Hypothalamus (tissue), 51 donors: Measurements from ENCODE around the gene CIB1.

Experiments
- DNase-seq, 51 donors: peaks; one replicate each; lab custom pipeline; 2025; lab: John Stamatoyannopoulos, UW

Gene CIB1

DNA sequence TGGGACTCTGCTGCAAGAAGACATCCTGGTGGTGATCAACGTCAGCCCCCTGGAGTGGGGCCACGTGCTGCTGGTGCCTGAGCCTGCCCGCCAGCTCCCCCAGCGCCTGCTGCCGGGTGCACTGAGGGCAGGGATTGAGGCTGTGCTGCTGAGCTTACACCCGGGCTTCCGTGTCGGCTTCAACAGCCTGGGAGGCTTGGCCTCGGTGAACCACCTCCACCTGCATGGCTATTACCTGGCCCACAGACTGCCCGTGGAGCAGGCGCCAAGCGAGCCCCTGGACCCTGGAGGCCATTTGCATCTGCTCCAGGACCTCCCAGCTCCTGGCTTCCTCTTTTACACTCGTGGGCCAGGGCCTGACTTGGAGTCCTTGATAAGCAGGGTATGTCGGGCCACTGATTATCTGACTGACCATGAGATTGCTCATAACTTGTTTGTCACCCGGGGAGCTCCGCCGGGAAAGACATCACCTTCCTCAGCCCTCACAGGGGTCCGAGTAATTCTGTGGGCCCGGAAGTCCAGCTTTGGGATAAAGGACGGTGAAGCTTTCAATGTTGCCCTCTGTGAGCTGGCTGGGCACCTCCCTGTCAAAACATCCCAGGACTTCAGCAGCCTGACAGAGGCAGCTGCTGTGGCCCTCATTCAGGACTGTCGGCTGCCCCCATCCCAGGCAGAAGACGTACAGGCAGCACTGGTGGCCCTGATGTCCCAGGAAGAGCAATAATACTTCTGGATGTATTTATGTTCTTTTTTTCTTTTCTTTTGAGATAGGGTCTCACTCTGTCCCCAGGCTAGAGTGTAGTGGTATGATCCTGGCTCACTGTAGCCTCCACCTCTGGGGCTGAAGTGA, 7.8 kb upstream of the CIB1 start:
- no peak for DNase-seq

GRCh38 chr15:90240856-90241255, 7.1 kb upstream of the CIB1 start:
- DNase-seq = no peak

GRCh38 chr15:90239371-90239770, 5.6 kb upstream of the CIB1 start:
- DNase-seq = no peak

GRCh38 chr15:90234096-90234988, 601 bp upstream of the CIB1 start, which contains the start of gene GDPGP1:
Gene GDPGP1, plus strand, starts transcription at chr15:90234209. Its CDS starts 6,700 bp downstream, at chr15:90240909.
- peak in 4 of 51 donors; percentile 28 to 94 (median 90) for DNase-seq

GRCh38 chr15:90232941-90233386, 777 bp downstream of the CIB1 start:
- no peak for DNase-seq

- no peak for DNase-seq
These were observed 1.5 kb downstream of the CIB1 start for GRCh38 chr15:90232196-90232595.

GRCh38 chr15:90231028-90232017, 2.4 kb downstream of the CIB1 start:
- peak in 8 of 51 donors; percentile 6 to 27 (median 16) for DNase-seq

GRCh38 chr15:90230610-90231009, 3.1 kb downstream of the CIB1 start:
- DNase-seq = no peak

DNA sequence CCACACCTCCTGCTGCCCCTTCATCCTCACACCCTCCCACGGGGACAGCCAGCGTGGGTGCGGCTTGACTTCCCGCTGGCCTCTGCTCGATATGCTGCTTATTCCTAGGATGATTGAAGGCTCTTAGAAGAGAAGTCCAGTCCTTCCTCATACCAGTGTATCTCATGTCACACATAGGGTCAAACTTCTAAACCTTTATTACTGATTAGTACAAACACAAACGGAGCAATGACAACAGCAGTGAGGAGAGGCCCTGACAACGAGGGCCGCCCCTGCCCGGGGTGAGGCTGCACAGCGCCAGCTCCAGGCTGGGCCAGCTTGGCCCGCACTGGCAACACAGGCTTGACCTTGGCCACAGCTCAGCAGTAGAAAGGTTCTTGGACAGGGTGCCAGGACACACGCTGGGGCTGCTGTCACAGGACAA, 3.7 kb downstream of the CIB1 start:
- peak in 31 of 51 donors; percentile 8 to 75 (median 40) for DNase-seq

DNA sequence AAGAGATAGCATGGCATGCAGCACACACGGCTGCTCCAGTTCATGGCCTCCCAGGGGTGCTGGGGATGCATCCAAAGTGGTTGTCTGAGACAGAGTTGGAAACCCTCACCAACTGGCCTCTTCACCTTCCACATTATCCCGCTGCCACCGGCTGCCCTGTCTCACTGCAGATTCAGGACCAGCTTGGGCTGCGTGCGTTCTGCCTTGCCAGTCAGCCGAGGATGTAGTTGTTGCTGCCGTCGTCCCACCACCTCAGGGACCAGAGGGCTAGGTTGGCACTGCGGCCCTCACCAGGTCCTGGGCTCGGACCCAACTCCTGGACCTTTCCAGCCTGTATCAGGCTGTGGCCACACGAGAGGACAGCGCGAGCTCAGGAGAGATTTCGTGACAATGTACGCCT, 4.8 kb downstream of the CIB1 start:
- no peak for DNase-seq

GRCh38 chr15:90227816-90228772, 5.6 kb downstream of the CIB1 start:
- no peak for DNase-seq

DNA sequence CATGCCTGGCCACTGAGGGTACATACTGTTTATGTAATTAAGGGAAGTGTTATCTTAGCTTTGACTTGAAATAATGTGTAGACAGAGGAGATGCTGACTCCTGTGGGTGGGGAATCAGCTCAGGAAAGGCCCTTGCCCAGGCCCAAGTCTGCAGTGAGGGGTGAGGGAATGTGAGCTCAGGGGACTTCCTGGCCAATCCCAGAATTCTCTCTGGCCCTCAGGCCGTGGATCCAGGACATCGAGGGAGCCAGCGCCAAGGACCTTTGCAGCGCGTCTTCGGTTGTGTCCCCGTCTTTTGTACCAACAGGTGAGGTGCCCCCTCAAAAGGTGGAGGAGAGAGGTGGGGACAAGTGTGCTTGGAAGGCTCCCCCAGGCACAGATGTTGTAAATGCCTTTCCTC, 6.4 kb downstream of the CIB1 start:
- DNase-seq = no peak

- no peak for DNase-seq
These were observed 8.1 kb downstream of the CIB1 start for GRCh38 chr15:90225504-90226234.

GRCh38 chr15:90225047-90225446, 8.7 kb downstream of the CIB1 start:
- no peak for DNase-seq

GRCh38 chr15:90223441-90224165, 10.1 kb downstream of the CIB1 start:
- DNase-seq = no peak

- no peak for DNase-seq
These were observed 11.2 kb downstream of the CIB1 start for GRCh38 chr15:90222547-90222946.

DNA sequence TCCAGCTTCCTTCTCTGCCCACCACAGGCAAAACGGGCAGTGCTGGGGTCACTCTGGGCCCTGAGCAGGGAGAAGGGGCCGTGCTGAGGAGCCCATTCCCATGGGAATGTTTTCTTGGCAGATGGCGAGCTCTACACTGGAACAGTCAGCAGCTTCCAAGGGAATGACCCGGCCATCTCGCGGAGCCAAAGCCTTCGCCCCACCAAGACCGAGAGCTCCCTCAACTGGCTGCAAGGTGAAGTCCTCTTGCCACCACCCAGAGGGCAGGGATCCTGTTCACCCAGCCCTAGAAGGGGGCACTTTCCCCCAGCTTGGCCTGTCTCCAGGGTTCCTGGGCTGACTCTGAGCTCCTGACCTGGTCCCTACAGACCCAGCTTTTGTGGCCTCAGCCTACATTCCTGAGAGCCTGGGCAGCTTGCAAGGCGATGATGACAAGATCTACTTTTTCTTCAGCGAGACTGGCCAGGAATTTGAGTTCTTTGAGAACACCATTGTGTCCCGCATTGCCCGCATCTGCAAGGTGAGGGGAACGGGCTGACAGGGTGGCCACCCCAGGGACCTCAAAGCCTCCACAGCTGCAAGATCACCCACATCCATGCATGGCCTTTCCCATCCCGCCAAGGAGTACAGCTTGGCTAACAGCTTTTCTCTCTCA, 12.4 kb downstream of the CIB1 start:
- DNase-seq = peak in 44 of 51 donors; percentile 21 to 89 (median 70)
